Activated B cell treated with CpG ODN at 0.5 μM for 24 hours (primary cell): ENCODE results near the gene DOK3. TPM values are rescaled to one million over a fixed set of nuclear protein-coding genes. Genes with fewer than 3 reads are reported as not detected.

Experiments used
- ATAC-seq: fragments of 200-7000 bp; cut with Tn5 transposase; one replicate; pipeline ENCODE4 v1.10.0; 2021; ENCODE audit warnings: low read depth, mild to moderate bottlenecking, moderate library complexity
- CTCF ChIA-PET: fragments of 350-600 bp; sonication (Branson Sonifier 250); formaldehyde crosslinking; loops from one replicate; lab custom pipeline; 2021; ENCODE audit warnings: antibody characterized with exemption; lab: Charles Lee
- POLR2A ChIA-PET: fragments of 350-600 bp; sonication (Branson Sonifier 250); formaldehyde crosslinking; loops from one replicate; lab custom pipeline; 2021; ENCODE audit warnings: antibody characterized with exemption; lab: Charles Lee
- DNase-seq: peaks from one replicate; pipeline ENCODE4 v3.0.0; 2022
- H3K27ac Mint-ChIP-seq: one replicate; pipeline ENCODE4 v1.8.0; 2020; ENCODE audit warnings: mixed read lengths
- H3K27me3 Mint-ChIP-seq: one replicate; pipeline ENCODE4 v1.8.0; 2021; ENCODE audit warnings: mixed read lengths
- H3K36me3 Mint-ChIP-seq: one replicate; pipeline ENCODE4 v1.8.0; 2021; ENCODE audit warnings: low read depth, mixed read lengths
- H3K4me1 Mint-ChIP-seq: one replicate; pipeline ENCODE4 v1.8.0; 2021; ENCODE audit warnings: mixed read lengths
- H3K4me3 Mint-ChIP-seq: one replicate; pipeline ENCODE4 v1.8.0; 2020; ENCODE audit warnings: mild to moderate bottlenecking, mixed read lengths
- H3K9me3 Mint-ChIP-seq: one replicate; pipeline ENCODE4 v1.8.0; 2020; ENCODE audit warnings: mixed read lengths
- CTCF ChIP-seq: fragments of 200-600 bp; IDR thresholded peaks from one replicate; pipeline ENCODE4 v1.8.0; 2022; ENCODE audit warnings: antibody characterized with exemption, mild to moderate bottlenecking
- intact Hi-C: fragments of 100-400 bp; cut with micrococcal nuclease; formaldehyde crosslinking; loops from one replicate; pipeline ENCODE4 v1.15.1; 2024
- total RNA-seq: library from RNA; stranded (reverse); gene quantifications from 2 replicates; pipeline ENCODE4 v1.2.3, GENCODE V29; 2022

The DOK3 gene
- total RNA-seq, 1 donor from 2014 or later, result 88.5 TPM

- Mint-ChIP-seq H3K4me1 (peaks cover 69% of the 10 kb centered on the region), H3K9me3 (no peaks in the 10 kb centered on the region), H3K27ac (no peak overlapping the region), H3K36me3 (peaks cover 17% of the 10 kb centered on the region), H3K4me3 (peak overlapping the region; percentile 9), H3K27me3 (peaks cover 2% of the 10 kb centered on the region)
- CTCF ChIA-PET, result interaction anchor here (1.2 to 4.1 kb wide), 4 partner anchors 16 to 110 kb away, joined by 5 to 36 read pairs (median 15); partner anchors contain the start of gene DDX41
- ATAC-seq (no peak), DNase-seq (no peak)
- POLR2A ChIA-PET, result interaction anchor here (7.7 kb wide), 1 partner anchor 9 kb away, joined by 96 read pairs; the partner anchor contains the start of gene DOK3
- no peak for TF ChIP-seq CTCF
- intact Hi-C loops, result loop anchor here (2.0 to 10.0 kb wide), 2 partner anchors 181 to 385 kb away; no protein-coding TSS in a partner anchor
Measured at GRCh38 chr5:177499842-177500241, 9.8 kb downstream of the DOK3 start.

GRCh38 chr5:177498013-177498787 is 11.4 kb downstream of the DOK3 start:
- Mint-ChIP-seq H3K9me3 (no peaks in the 10 kb centered on the region), H3K36me3 (peaks cover 9% of the 10 kb centered on the region), H3K27me3 (peaks cover 2% of the 10 kb centered on the region), H3K4me3 (peak overlapping the region; percentile 80), H3K4me1 (peaks cover 80% of the 10 kb centered on the region), H3K27ac (peak overlapping the region; percentile 39)
- intact Hi-C loops, result no loop called here
- DNase-seq (no peak), ATAC-seq (no peak)
- CTCF ChIA-PET, result interaction anchor here (1.0 to 1.9 kb wide), 6 partner anchors 9 to 189 kb away, joined by 3 to 11 read pairs (median 8); partner anchors contain the start of gene DOK3
- POLR2A ChIA-PET, result interaction anchor here (0.9 to 7.7 kb wide), 6 partner anchors 11 to 94 kb away, joined by 3 to 96 read pairs (median 4); partner anchors contain the start of gene DOK3
- no peak for TF ChIP-seq CTCF

- TF ChIP-seq CTCF, result no peak
- H3K9me3 Mint-ChIP-seq, result no peaks in the 10 kb centered on the region
- H3K4me3 Mint-ChIP-seq, result peak within 1 kb of the TSS; percentile 80
- peak within 1 kb of the TSS; percentile 39 for H3K27ac Mint-ChIP-seq
- H3K4me1 Mint-ChIP-seq, result peaks cover 79% of the 10 kb centered on the region
- peaks cover 4% of the 10 kb centered on the region for H3K36me3 Mint-ChIP-seq
- peaks cover 2% of the 10 kb centered on the region for H3K27me3 Mint-ChIP-seq
- ChIA-PET POLR2A (interaction anchor here (0.5 to 7.7 kb wide), 9 partner anchors 11 to 950 kb away, joined by 3 to 96 read pairs (median 4); partner anchors contain the start of genes DOK3 and LMAN2), CTCF (interaction anchor here (0.7 to 1.9 kb wide), 7 partner anchors 10 to 188 kb away, joined by 3 to 11 read pairs (median 7); partner anchors contain the start of gene DOK3)
- DNase-seq (peak; percentile 97), ATAC-seq (peak; percentile 83)
- intact Hi-C loops, result loop anchor here (1.0 to 2.0 kb wide), 8 partner anchors 11 to 186 kb away; partner anchors contain the start of genes DDX41, FAM193B, GRK6 and MXD3
Measured at GRCh38 chr5:177497292-177498012, 12.2 kb downstream of the DOK3 start, which contains the start of gene PDLIM7. Gene PDLIM7 (minus strand): TSS chr5:177497604. CDS start chr5:177496512, 1,092 bp downstream.

- peaks cover 2% of the 10 kb centered on the region for H3K27me3 Mint-ChIP-seq
- intact Hi-C loops, result loop anchor here (1.0 to 2.0 kb wide), 8 partner anchors 11 to 186 kb away; partner anchors contain the start of genes DDX41, FAM193B, GRK6 and MXD3
- H3K9me3 Mint-ChIP-seq, result no peaks in the 10 kb centered on the region
- no peaks in the 10 kb centered on the region for H3K36me3 Mint-ChIP-seq
- peaks cover 72% of the 10 kb centered on the region for H3K4me1 Mint-ChIP-seq
- ChIA-PET CTCF (interaction anchor here (0.7 to 1.9 kb wide), 6 partner anchors 12 to 188 kb away, joined by 5 to 11 read pairs (median 8); partner anchors contain the start of gene DOK3), POLR2A (interaction anchor here (0.5 to 7.7 kb wide), 9 partner anchors 12 to 950 kb away, joined by 3 to 96 read pairs (median 4); partner anchors contain the start of genes DOK3 and LMAN2)
- DNase-seq (no peak), ATAC-seq (no peak)
- peak overlapping the region; percentile 66 for H3K4me3 Mint-ChIP-seq
- no peak for TF ChIP-seq CTCF
- no peak overlapping the region for H3K27ac Mint-ChIP-seq
Measured at GRCh38 chr5:177496727-177497291, 12.8 kb downstream of the DOK3 start.
